ENCODE results near the gene SRPK1.
"Not testable (repeated sequence)": the region's sequence is repeated elsewhere in the genome, so short reads cannot be mapped to it uniquely, and the experiment has no call there.

The SRPK1 gene

GRCh38 chr6:35920793-35921732, at the start of gene SRPK1:
Gene SRPK1, minus strand, starts transcription at chr6:35921098. Its CDS starts 42 bp downstream, at chr6:35921056.
- peak; percentile 46 to 54 for DNase-seq (ENCODE audit: low read depth in 2 of 2)

- DNase-seq (ENCODE audit: low read depth in 2 of 2) = peak in 1 of 2 experiments; percentile 9
Measured at GRCh38 chr6:35970181-35970580, 49.3 kb upstream of the SRPK1 start.

GRCh38 chr6:35969646-35970045, 48.7 kb upstream of the SRPK1 start:
- no peak for DNase-seq (ENCODE audit: low read depth in 2 of 2)

- DNase-seq (ENCODE audit: low read depth in 2 of 2) = no peak
Measured at GRCh38 chr6:35968821-35969220, 47.9 kb upstream of the SRPK1 start.

GRCh38 chr6:35967076-35967774, 46.3 kb upstream of the SRPK1 start:
- DNase-seq (ENCODE audit: low read depth in 2 of 2) = no peak

GRCh38 chr6:35962779-35963560, 42.1 kb upstream of the SRPK1 start:
- no peak for DNase-seq (ENCODE audit: low read depth in 2 of 2)

GRCh38 chr6:35960187-35960586, 39.3 kb upstream of the SRPK1 start:
- DNase-seq (ENCODE audit: low read depth in 2 of 2) = no peak

- DNase-seq (ENCODE audit: low read depth in 2 of 2) = no peak
Measured at GRCh38 chr6:35955970-35956369, 35.1 kb upstream of the SRPK1 start.

GRCh38 chr6:35955521-35955920, 34.6 kb upstream of the SRPK1 start:
- no peak for DNase-seq (ENCODE audit: low read depth in 2 of 2)

- DNase-seq (ENCODE audit: low read depth in 2 of 2) = no peak
Measured at GRCh38 chr6:35955071-35955470, 34.2 kb upstream of the SRPK1 start.

GRCh38 chr6:35954333-35954732, 33.4 kb upstream of the SRPK1 start:
- no peak for DNase-seq (ENCODE audit: low read depth in 2 of 2)

GRCh38 chr6:35948725-35949124, 27.8 kb upstream of the SRPK1 start:
- DNase-seq (ENCODE audit: low read depth in 2 of 2) = no peak

- no peak for DNase-seq (ENCODE audit: low read depth in 2 of 2)
Measured at GRCh38 chr6:35945650-35946025, 24.7 kb upstream of the SRPK1 start.

- DNase-seq (ENCODE audit: low read depth in 2 of 2) = no peak
Measured at GRCh38 chr6:35943390-35943789, 22.5 kb upstream of the SRPK1 start.

GRCh38 chr6:35942355-35942754, 21.5 kb upstream of the SRPK1 start:
- no peak for DNase-seq (ENCODE audit: low read depth in 2 of 2)

GRCh38 chr6:35941170-35941569, 20.3 kb upstream of the SRPK1 start:
- not testable (repeated sequence) for DNase-seq (ENCODE audit: low read depth in 2 of 2)

- not testable (repeated sequence) for DNase-seq (ENCODE audit: low read depth in 2 of 2)
Measured at GRCh38 chr6:35940014-35940413, 19.1 kb upstream of the SRPK1 start.

GRCh38 chr6:35939259-35939658, 18.4 kb upstream of the SRPK1 start:
- DNase-seq (ENCODE audit: low read depth in 2 of 2) = not testable (repeated sequence)

GRCh38 chr6:35936681-35937359, 15.9 kb upstream of the SRPK1 start:
- DNase-seq (ENCODE audit: low read depth in 2 of 2) = no peak

GRCh38 chr6:35935469-35935868, 14.6 kb upstream of the SRPK1 start:
- no peak for DNase-seq (ENCODE audit: low read depth in 2 of 2)

GRCh38 chr6:35933844-35934243, 12.9 kb upstream of the SRPK1 start:
- no peak for DNase-seq (ENCODE audit: low read depth in 2 of 2)
